ENCODE data around the gene B2M.
"Not testable (repeated sequence)": the region's sequence is repeated elsewhere in the genome, so short reads cannot be mapped to it uniquely, and the experiment has no call there.

B2M gene

DNA sequence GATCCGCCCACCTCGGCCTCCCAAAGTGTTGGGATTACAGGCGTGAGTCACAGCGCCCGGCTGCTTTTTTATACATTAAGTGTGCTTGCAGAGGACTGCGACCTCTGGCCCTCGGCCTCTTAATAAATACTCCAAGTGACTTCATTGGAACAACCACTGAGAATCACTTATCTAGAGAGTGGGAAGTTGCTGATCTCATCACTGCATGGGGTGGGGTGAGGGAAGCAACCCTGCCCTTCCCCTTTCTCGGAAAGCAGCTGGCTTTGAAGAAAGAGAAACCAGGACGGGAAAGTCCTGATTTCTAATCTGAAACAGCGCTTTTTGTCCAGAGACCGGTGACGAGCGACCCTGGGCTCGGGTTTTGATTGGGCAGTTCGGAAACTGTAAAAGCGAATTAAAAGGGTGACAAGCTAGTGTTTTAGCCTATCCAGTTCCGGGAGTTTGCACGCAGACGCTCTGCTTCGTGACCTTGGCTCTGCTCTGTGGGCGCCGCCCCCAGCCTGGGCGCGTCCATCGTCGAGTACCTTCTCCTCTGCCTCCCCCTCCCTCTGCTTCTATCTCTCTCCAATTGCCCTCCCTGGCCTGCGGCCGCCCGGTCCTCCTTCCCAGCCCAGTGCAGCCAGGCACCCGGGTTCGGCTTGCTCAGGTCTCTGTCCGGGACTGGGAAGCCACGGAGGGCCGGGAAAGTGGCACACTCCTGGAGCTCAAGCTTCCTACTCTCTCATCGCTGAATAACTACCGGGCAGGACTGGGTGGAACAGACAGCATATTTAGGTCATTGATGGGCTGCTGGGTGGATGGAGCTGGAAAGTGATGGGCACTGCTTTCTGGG, 17.5 kb downstream of the B2M start:
- peak; percentile 65 for DNase-seq (ENCODE audit: insufficient read length, low spot score)
- FAIRE-seq: peak; percentile 94
- peak; percentile 68 for TF ChIP-seq POLR2A (IDR thresholded peaks at IDR 0.05; ENCODE audit: low read depth, low read length)

DNA sequence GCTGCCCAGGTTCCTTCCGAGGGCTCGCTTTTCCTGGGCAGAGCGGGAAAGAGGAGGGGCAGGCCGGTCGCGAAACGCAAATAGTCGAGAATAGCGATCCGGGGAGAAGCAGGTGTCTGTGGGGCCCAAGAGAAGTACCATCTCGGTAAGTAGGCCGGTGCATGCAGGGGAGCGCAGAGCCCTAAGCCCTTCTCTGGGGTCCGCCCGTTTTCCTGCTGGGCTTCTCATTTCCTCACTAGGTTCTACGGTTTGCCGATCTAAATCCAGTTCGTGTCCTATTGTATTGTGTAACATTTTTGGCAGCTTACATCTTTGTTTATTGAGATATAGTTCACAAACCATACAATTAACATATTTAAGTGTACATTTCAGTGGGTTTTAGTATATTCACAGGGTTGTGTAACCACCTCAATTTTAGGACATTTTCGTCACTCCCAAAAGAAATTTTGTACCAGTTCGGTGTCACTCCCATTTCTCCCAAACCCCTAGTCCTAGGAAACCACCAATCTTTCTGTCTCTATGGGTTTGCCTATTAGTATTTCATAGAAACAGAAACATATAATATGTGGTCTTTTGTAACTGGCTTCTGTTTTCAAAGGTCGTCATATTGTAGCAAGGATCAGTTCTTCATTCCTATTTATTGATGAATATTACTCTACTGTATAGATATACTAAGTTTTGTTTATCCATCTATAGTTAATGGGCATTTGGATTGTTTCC, 18.3 kb downstream of the B2M start:
- no peak for TF ChIP-seq POLR2A (IDR thresholded peaks at IDR 0.05; ENCODE audit: low read depth, low read length)
- DNase-seq (ENCODE audit: insufficient read length, low spot score) (no peak), FAIRE-seq (no peak)

DNA sequence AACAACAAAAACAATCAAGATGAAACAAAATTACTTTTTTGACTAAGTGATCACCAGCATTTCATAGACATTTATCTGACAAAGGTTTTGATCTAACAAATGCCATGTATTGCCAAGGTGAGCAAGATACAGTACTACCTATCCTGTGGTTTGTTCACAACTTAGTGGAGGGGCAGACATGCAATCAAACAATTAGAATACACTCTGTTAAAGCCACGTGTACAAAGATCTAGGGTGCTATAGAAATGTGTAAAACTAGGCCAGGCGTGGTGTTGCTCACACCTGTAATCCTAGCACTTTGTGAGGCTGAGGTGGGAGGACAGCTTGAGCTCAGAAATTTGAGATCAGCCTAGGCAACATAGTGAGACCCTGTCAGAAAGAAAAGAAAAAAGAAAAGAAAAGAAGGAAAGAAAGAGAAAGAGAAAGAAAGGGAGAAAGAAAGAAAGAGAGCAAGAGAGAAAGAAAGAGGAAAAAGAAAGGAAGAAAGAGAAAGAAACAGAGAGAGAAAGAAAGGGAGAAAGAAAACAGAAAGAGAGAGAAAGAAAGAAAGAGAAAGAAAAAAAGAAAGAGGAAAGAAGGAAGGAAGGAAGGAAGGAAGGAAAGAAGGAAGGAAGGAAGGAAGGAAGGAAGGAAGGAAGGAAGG, 23.6 kb downstream of the B2M start:
- no peak for FAIRE-seq
- no peak for DNase-seq (ENCODE audit: insufficient read length, low spot score)
- no peak for TF ChIP-seq POLR2A (IDR thresholded peaks at IDR 0.05; ENCODE audit: low read depth, low read length)

DNA sequence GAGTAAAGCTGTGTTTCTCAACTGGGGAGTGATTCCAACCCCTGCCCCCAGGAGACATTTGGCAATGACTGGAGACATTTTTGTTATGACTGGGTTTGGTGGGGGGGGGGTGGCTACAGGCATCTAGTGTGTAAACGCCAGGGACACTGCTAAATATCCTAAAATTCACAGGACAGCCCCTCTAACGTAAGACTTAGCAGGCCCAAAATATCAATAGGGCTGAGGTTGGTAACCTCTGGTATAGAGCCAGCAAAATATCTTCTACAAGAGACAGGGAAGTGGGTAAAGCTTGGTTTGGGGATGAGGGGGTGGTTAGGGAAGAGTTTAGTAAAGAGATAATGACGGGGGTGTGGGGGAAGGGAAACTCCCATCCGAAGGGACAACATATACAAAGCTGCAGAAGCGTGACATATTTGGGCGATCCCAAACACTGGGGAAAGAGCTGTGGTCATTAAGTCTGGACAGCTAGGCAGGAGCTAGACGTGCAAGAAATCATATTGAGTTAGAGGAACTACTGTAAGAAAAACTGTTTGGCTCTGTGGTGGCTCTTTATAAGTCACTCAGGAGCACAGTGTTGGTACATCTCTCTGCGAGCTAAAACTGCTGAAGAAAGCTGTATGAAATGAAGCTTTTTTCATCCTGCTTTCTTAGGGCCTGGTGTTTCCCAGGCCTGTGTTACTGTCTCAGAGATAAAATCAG, 24.3 kb downstream of the B2M start:
- DNase-seq (ENCODE audit: insufficient read length, low spot score) (no peak), FAIRE-seq (no peak)
- no peak for TF ChIP-seq POLR2A (IDR thresholded peaks at IDR 0.05; ENCODE audit: low read depth, low read length)

GRCh38 chr15:44736181-44736765, 25.0 kb downstream of the B2M start, which contains the start of gene TRIM69:
Gene TRIM69 (plus strand): TSS chr15:44736528. CDS start chr15:44736705, 177 bp downstream.
- TF ChIP-seq POLR2A (IDR thresholded peaks at IDR 0.05; ENCODE audit: low read depth, low read length): no peak
- no peak for FAIRE-seq
- no peak for DNase-seq (ENCODE audit: insufficient read length, low spot score)

DNA sequence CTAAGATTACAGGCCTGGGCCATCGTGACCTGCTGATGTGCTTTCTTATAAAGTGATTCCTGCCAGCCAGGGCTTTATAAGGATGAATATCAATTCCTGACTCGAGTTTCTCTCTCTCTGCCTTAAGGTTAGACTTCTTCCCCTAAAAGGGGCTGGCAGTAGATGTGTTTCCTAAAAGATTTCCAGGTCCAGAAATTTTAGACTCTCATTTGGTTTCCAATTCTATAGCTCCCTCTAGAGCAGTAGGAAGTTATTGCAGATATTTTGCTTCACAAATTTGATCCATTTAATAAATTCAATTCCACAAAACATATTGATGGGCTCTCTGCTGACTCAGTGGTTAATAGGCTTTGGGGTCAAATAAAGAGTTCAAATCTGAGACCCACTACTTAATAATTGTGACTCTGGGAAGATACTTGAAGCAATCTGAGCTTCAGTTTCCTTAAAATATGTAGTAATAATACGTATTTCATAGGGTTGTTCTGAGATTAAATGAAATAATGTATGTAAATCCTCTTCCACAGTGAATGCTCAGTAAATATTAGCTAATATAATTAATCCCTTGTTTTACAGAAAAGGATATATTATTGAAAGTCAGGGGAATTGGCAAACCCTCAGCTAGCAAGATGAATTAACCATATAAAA, 27.1 kb downstream of the B2M start:
- DNase-seq (ENCODE audit: insufficient read length, low spot score) (peak; percentile 17), FAIRE-seq (peak; percentile 82)
- no peak for TF ChIP-seq POLR2A (IDR thresholded peaks at IDR 0.05; ENCODE audit: low read depth, low read length)

DNA sequence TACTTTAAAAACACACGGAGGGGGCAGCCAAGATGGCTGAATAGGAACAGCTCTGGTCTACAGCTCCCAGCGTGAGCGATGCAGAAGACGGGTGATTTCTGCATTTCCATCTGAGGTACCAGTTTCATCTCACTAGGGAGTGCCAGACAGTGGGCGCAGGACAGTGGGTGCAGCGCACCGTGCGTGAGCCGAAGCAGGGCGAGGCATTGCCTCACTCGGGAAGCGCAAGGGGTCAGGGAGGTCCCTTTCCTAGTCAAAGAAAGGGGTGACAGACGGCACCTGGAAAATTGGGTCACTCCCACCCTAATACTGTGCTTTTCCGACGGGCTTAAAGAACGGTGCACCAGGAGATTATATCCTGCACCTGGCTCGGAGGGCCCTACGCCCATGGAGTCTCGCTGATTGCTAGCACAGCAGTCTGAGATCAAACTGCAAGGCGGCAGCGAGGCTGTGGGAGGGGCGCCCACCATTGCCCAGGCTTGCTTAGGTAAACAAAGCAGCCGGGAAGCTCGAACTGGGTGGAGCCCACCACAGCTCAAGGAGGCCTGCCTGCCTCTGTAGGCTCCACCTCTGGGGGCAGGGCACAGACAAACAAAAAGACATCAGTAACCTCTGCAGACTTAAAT, 28.0 kb downstream of the B2M start:
- FAIRE-seq; DNase-seq (ENCODE audit: insufficient read length, low spot score): not testable (repeated sequence)

DNA sequence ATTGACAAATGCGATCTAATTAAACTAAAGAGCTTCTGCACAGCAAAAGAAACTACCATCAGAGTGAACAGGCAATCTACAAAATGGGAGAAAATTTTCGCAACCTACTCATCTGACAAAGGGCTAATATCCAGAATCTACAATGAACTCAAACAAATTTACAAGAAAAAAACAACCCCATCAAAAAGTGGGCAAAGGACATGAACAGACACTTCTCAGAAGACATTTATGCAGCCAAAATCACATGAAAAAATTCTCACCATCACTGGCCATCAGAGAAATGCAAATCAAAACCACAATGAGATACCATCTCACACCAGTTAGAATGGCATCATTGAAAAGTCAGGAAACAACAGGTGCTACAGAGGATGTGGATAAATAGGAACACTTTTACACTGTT, 32.1 kb downstream of the B2M start:
- not testable (repeated sequence) for FAIRE-seq; DNase-seq (ENCODE audit: insufficient read length, low spot score)

GRCh38 chr15:44753345-44753744, 42.0 kb downstream of the B2M start:
- no peak for TF ChIP-seq POLR2A (IDR thresholded peaks at IDR 0.05; ENCODE audit: low read depth, low read length)
- DNase-seq (ENCODE audit: insufficient read length, low spot score) (no peak), FAIRE-seq (no peak)

GRCh38 chr15:44763187-44763586, 51.9 kb downstream of the B2M start:
- FAIRE-seq: no peak
- DNase-seq (ENCODE audit: insufficient read length, low spot score): no peak
- no peak for TF ChIP-seq POLR2A (IDR thresholded peaks at IDR 0.05; ENCODE audit: low read depth, low read length)

DNA sequence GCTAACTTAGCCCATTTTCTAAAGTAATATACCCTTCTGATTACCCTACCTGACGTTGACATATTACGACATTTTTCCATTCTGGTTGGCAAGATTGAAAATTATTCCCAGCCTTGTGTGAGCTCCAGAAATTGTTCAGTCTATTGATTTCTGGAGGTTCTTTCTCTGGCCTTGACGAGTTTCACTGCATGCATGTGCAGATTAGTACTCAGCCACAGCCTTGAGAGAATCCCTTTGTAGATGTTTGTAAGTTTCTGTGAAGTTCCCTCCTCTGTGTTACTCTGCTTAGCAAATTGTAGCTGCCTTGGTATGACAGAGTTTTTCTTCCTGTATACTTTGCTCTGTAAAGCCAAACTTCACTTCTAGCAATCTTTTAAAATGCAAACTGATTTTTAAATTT, 52.5 kb downstream of the B2M start:
- no peak for TF ChIP-seq POLR2A (IDR thresholded peaks at IDR 0.05; ENCODE audit: low read depth, low read length)
- DNase-seq (ENCODE audit: insufficient read length, low spot score) (no peak), FAIRE-seq (no peak)

- TF ChIP-seq POLR2A (IDR thresholded peaks at IDR 0.05; ENCODE audit: low read depth, low read length): no peak
Observed at GRCh38 chr15:44765036-44765435, 53.7 kb downstream of the B2M start.

More at GRCh38 chr15:44765036-44765435, 53.7 kb downstream of the B2M start:
- no peak for DNase-seq (ENCODE audit: insufficient read length, low spot score)
- no peak for FAIRE-seq

Measured in H54 (cell line).